Astrocyte of the cerebellum (primary cell): ENCODE measurements around the gene NKX2-8.
A peak's percentile ranks its signal among the peaks of the same experiment; 100 is the strongest.
"Not testable (repeated sequence)": the region's sequence is repeated elsewhere in the genome, so short reads cannot be mapped to it uniquely, and the experiment has no call there.

Experiments
- DNase-seq: peaks from one replicate; pipeline ENCODE4 v3.0.0-alpha.2; 2011; ENCODE audit warnings: low read depth
- H3K4me3 ChIP-seq: 2 replicates; pipeline ENCODE4 v1.5.1; 2011; ENCODE audit warnings: mild to moderate bottlenecking, low read depth, low read length, moderate library complexity
- in situ Hi-C: cut with HindIII; loops from 2 replicates; pipeline ENCODE4 v1.10.0; 2017; ENCODE audit warnings: low sequenced_read_pairs
- TF ChIP-seq, protein P1 (sequence below): IDR thresholded peaks from 2 replicates; pipeline ENCODE4 v1.5.1; 2012; ENCODE audit warnings: low read length, low read depth, moderate library complexity, mild to moderate bottlenecking; ENCODE audit errors: missing control alignments

NKX2-8 gene

DNA sequence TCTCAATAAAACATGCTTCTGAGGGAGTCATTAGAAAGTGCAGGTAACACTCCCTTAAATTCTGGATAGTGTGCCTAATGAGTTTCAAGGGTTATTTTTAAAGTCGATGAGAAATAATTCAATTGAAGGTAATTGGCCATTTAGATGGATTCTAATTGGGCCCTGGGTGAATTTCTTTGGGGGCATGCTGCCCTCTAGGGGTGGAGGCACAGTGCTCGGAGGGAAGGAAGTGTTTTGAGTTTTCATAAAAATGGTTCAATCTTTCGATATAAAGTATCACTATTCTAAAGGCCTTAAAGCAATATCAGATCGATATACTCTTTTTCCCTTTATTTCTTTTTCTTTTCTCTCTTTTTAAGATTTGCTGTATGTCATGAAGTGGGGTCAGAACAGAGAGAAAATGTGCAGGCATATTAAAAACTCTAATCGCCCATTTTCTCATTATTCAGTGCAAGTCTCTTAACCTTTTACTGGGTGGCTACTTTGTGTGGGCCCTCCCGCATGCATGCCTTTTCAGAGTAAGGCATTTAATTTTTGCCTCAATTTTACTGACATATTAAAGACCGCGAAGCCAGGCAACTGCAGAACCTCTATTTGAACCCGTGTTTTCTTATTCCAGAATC, 25.5 kb downstream of the NKX2-8 start:
- H3K4me3 ChIP-seq = no peak overlapping the region
- TF ChIP-seq, protein P1, sequence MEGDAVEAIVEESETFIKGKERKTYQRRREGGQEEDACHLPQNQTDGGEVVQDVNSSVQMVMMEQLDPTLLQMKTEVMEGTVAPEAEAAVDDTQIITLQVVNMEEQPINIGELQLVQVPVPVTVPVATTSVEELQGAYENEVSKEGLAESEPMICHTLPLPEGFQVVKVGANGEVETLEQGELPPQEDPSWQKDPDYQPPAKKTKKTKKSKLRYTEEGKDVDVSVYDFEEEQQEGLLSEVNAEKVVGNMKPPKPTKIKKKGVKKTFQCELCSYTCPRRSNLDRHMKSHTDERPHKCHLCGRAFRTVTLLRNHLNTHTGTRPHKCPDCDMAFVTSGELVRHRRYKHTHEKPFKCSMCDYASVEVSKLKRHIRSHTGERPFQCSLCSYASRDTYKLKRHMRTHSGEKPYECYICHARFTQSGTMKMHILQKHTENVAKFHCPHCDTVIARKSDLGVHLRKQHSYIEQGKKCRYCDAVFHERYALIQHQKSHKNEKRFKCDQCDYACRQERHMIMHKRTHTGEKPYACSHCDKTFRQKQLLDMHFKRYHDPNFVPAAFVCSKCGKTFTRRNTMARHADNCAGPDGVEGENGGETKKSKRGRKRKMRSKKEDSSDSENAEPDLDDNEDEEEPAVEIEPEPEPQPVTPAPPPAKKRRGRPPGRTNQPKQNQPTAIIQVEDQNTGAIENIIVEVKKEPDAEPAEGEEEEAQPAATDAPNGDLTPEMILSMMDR = peak; percentile 90
- no peak for DNase-seq
- in situ Hi-C loops = no loop called here

DNA sequence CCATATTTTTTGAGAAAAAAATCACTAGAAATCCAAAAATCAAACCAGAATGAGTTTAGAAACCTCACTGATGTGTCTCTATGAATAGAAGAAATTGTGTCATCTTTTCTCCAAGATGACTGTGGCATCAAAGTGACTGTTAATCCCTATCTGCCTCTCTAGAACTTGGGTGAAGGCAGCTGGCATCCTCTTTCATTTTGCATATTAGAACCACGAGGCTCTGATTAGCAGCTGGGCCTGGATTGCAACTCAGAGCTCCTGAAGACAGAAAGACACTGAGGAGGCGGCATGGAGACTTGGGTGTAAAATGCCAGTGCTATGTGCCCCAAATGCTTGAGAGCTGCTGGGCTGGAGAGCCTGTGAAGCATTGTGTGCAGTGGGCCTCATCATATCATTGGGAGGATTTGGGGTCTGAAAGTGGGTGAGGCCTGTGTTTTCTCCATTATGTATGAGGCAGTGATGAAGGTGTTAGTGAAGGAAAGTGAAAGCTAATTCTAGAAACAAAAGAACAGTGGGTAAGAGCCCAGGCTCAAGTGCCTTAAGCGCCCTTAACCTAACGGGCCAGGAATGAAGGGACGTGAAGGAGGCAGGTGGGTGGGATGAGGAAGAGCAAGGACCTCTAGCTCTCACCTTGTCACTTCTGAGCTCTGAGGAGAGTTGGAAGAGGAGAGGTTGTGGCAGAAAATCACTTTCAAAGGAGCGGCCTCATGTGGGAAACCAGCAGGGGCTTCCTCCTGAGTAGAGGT, 26.2 kb downstream of the NKX2-8 start:
- DNase-seq = no peak
- TF ChIP-seq, protein P1 = no peak
- in situ Hi-C loops = no loop called here
- H3K4me3 ChIP-seq = no peak overlapping the region

DNA sequence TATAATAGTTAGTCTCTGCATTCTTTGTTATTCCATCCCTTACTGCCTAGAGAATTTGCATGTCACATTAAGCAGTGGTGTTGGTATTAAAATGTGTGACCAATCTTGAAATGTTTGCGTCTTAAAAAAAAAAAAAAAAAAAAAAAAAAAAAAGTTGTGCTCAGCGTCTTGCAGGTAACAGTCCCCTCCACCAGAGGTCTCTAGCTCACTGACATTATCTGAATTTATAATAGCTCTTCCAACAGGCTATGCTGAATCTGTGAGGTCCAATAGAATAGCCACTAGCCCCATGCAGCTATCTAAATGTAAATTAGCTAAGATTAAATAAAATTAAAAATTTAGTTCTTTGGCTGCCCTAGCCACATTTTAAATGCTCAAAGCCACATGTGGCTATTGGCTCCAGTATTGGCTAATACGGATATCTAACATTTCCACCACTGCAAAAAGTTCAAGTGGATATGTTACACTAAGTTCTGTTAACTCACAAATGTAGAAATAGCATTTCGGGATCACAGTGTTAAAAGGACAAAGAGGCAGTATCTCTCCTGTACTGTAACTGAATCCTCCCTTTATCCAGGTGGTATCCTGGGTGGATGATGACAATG, 28.7 kb downstream of the NKX2-8 start:
- in situ Hi-C loops = no loop called here
- peak; percentile 37 for DNase-seq
- no peak overlapping the region for H3K4me3 ChIP-seq
- TF ChIP-seq, protein P1 = peak; percentile 77

DNA sequence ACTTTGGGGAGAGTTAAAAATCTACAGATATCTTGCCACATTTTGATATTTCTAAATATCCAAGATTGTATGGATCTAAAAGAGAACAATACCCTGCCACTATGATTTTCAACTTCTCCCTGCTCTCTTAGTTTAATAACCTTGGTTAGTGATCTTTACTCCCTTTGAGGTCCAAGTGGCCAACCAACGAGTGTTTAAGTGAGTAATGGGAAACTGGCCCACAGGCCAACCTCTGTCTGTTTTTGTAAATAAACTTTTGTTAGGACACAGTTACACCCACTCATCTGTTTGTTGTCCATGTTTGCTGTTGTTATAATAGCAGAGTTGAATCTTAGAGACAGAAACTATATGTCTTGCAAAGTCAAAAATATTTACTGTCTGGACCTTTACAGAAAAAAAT, 31.5 kb downstream of the NKX2-8 start:
- in situ Hi-C loops = no loop called here
- DNase-seq = no peak
- no peak overlapping the region for H3K4me3 ChIP-seq
- TF ChIP-seq, protein P1 = no peak

DNA sequence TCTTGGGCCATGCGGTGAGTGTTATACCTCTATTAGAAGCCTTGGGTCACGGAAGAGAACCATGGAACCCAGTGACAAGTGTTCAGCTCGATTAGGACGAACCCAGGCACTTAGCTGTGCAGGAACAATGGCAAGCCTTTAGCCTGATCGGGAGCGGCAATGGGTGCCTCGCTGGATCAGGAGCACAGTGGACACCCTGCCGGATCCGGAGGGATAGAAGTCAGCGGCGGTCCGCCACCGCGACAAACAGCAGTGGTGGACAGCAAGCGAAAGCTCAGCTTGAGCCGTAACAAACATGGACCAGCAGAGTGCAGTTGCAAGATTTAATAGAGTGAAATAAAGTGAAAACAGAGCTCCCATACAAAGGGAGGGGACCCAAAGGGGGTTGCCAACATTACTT, 38.1 kb downstream of the NKX2-8 start:
- DNase-seq, H3K4me3 ChIP-seq, in situ Hi-C loops: not testable (repeated sequence)

DNA sequence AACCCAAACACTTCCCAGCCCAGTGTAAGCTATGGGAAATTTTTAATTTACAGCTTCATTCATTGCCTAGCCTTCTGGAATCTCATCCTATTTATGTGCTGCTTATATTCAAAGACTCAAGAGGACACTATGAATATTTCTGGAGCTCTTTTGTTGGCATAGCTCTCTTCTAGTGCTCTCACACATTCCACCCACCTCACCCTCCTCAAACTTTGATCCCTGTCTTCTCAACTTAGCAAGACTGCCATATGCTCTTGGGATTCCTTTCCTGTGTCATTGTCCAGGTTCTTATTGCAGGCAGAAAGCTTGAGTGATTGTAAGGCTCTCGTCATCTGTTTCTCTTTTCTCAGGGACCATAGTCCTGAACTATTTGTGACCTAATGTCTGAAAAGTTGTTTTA, 44.4 kb downstream of the NKX2-8 start:
- no peak for DNase-seq
- no peak overlapping the region for H3K4me3 ChIP-seq
- TF ChIP-seq, protein P1 = no peak
- in situ Hi-C loops = no loop called here
